OCI-LY3 (cell line): ENCODE data around the gene FAM114A2.
"Not testable (repeated sequence)": the region's sequence is repeated elsewhere in the genome, so short reads cannot be mapped to it uniquely, and the experiment has no call there.

Experiments
- EZH2phosphoT487 ChIP-seq: fragments of 200-600 bp; shearing (Covaris generic); IDR thresholded peaks from 2 replicates; pipeline ENCODE4 v1.6.1; 2018; ENCODE audit warnings: antibody characterized with exemption, mixed run types, low read depth
- TF ChIP-seq, protein P1 (sequence below): fragments of 200-600, 300-600 bp; sonication (generic); IDR thresholded peaks from 2 replicates; pipeline ENCODE4 v1.5.1; 2014; ENCODE audit warnings: antibody characterized with exemption, low read length, low read depth

DNA sequence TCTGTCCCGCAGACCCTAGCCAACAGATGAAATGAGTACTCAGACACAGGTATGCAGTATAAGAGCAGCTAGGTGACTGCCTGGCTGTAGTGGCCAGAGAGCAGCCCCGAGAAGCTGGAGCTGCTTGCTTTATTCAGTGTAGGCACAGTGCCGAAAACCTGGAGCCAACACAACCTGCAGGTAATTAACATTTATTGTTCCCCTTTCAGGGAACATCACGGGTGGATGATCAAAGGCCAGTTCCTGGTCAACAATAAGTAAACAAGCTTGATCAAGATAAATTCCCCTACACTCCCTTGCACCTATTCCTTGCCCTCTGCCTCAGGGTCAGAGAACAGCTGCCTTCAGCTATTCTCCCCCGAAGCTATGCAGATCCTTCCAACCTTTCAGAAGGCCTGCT is 31.1 kb upstream of the FAM114A2 start:
- TF ChIP-seq, protein P1, sequence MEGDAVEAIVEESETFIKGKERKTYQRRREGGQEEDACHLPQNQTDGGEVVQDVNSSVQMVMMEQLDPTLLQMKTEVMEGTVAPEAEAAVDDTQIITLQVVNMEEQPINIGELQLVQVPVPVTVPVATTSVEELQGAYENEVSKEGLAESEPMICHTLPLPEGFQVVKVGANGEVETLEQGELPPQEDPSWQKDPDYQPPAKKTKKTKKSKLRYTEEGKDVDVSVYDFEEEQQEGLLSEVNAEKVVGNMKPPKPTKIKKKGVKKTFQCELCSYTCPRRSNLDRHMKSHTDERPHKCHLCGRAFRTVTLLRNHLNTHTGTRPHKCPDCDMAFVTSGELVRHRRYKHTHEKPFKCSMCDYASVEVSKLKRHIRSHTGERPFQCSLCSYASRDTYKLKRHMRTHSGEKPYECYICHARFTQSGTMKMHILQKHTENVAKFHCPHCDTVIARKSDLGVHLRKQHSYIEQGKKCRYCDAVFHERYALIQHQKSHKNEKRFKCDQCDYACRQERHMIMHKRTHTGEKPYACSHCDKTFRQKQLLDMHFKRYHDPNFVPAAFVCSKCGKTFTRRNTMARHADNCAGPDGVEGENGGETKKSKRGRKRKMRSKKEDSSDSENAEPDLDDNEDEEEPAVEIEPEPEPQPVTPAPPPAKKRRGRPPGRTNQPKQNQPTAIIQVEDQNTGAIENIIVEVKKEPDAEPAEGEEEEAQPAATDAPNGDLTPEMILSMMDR: not testable (repeated sequence)
- not testable (repeated sequence) for TF ChIP-seq EZH2phosphoT487
